OCI-M2 (cell line): ENCODE data around the gene OTUD3.
"Not testable (repeated sequence)": the region's sequence is repeated elsewhere in the genome, so short reads cannot be mapped to it uniquely, and the experiment has no call there.

Experiments used
- DNase-seq: peaks from one replicate; lab custom pipeline; 2025; ENCODE audit not compliant: unreplicated experiment; lab: John Stamatoyannopoulos, UW

OTUD3 gene

GRCh38 chr1:19882111-19883071, at the start of gene OTUD3:
OTUD3 (plus strand) TSS chr1:19882395; CDS start chr1:19882514, 119 bp downstream.
- DNase-seq = peak; percentile 75

GRCh38 chr1:19835578-19835977, 46.6 kb upstream of the OTUD3 start:
- no peak for DNase-seq

GRCh38 chr1:19837866-19838265, 44.3 kb upstream of the OTUD3 start:
- no peak for DNase-seq

GRCh38 chr1:19840228-19840627, 42.0 kb upstream of the OTUD3 start:
- DNase-seq = no peak

GRCh38 chr1:19844731-19845495, 37.3 kb upstream of the OTUD3 start:
- no peak for DNase-seq

GRCh38 chr1:19845555-19845954, 36.6 kb upstream of the OTUD3 start:
- DNase-seq = no peak

- DNase-seq = no peak
Observed at GRCh38 chr1:19846338-19846737, 35.9 kb upstream of the OTUD3 start.

GRCh38 chr1:19847334-19847733, 34.9 kb upstream of the OTUD3 start:
- not testable (repeated sequence) for DNase-seq

- not testable (repeated sequence) for DNase-seq
Observed at GRCh38 chr1:19849307-19849706, 32.9 kb upstream of the OTUD3 start.

GRCh38 chr1:19850214-19850613, 32.0 kb upstream of the OTUD3 start:
- no peak for DNase-seq

- no peak for DNase-seq
Observed at GRCh38 chr1:19852036-19852435, 30.2 kb upstream of the OTUD3 start.

- DNase-seq = no peak
Observed at GRCh38 chr1:19854866-19855265, 27.3 kb upstream of the OTUD3 start.

GRCh38 chr1:19858893-19859292, 23.3 kb upstream of the OTUD3 start:
- no peak for DNase-seq

GRCh38 chr1:19859876-19860275, 22.3 kb upstream of the OTUD3 start:
- DNase-seq = no peak

- no peak for DNase-seq
Observed at GRCh38 chr1:19860418-19860817, 21.8 kb upstream of the OTUD3 start.

GRCh38 chr1:19861034-19861433, 21.2 kb upstream of the OTUD3 start:
- DNase-seq = no peak

GRCh38 chr1:19861842-19862530, 20.2 kb upstream of the OTUD3 start:
- DNase-seq = no peak

GRCh38 chr1:19862944-19863343, 19.3 kb upstream of the OTUD3 start:
- DNase-seq = no peak

- DNase-seq = no peak
Observed at GRCh38 chr1:19864570-19865160, 17.5 kb upstream of the OTUD3 start.

GRCh38 chr1:19866029-19866428, 16.2 kb upstream of the OTUD3 start:
- no peak for DNase-seq

- DNase-seq = no peak
Observed at GRCh38 chr1:19866758-19867157, 15.4 kb upstream of the OTUD3 start.
